GM21717 (cell line): ENCODE results near the gene PTTG1IP.

Experiments
- ATAC-seq: cut with Tn5 transposase; IDR thresholded peaks from one replicate; pipeline ENCODE4 v1.9.1; 2021; ENCODE audit warnings: mild to moderate bottlenecking, moderate library complexity; ENCODE audit not compliant: unreplicated experiment

PTTG1IP gene

GRCh38 chr21:44910229-44911067, 37.0 kb upstream of the PTTG1IP start:
- no peak for ATAC-seq

GRCh38 chr21:44909719-44910118, 36.2 kb upstream of the PTTG1IP start:
- ATAC-seq, result no peak

GRCh38 chr21:44908908-44909307, 35.4 kb upstream of the PTTG1IP start:
- no peak for ATAC-seq

GRCh38 chr21:44907966-44908895, 34.7 kb upstream of the PTTG1IP start:
- ATAC-seq, result no peak

- ATAC-seq, result no peak
These were observed 33.9 kb upstream of the PTTG1IP start for GRCh38 chr21:44907225-44907965.

- no peak for ATAC-seq
These were observed 32.2 kb upstream of the PTTG1IP start for GRCh38 chr21:44905728-44906090.

- no peak for ATAC-seq
These were observed 31.7 kb upstream of the PTTG1IP start for GRCh38 chr21:44905016-44905727.

- ATAC-seq, result no peak
These were observed 30.8 kb upstream of the PTTG1IP start for GRCh38 chr21:44904141-44904923.

GRCh38 chr21:44903689-44904088, 30.2 kb upstream of the PTTG1IP start:
- ATAC-seq, result no peak

- ATAC-seq, result no peak
These were observed 29.7 kb upstream of the PTTG1IP start for GRCh38 chr21:44903050-44903685.

GRCh38 chr21:44902268-44903049, 29.0 kb upstream of the PTTG1IP start:
- no peak for ATAC-seq

GRCh38 chr21:44901391-44902074, 28.0 kb upstream of the PTTG1IP start:
- no peak for ATAC-seq

- no peak for ATAC-seq
These were observed 27.2 kb upstream of the PTTG1IP start for GRCh38 chr21:44900559-44901251.

- ATAC-seq, result no peak
These were observed 26.5 kb upstream of the PTTG1IP start for GRCh38 chr21:44899768-44900558.

- no peak for ATAC-seq
These were observed 25.6 kb upstream of the PTTG1IP start for GRCh38 chr21:44898851-44899767.
